ENCODE data around the gene NT5C.

Gene NT5C

GRCh38 chr17:75131278-75132017 lies at the start of gene NT5C:
Gene NT5C, minus strand, starts transcription at chr17:75131742. Its CDS starts 35 bp downstream, at chr17:75131707.
- peak within 1 kb of the TSS; percentile 96 to 97 (median 96) for H3K4me3 Mint-ChIP-seq
- peak; percentile 60 to 74 (median 64) for TF ChIP-seq CTCF (IDR thresholded peaks at IDR 0.05; ENCODE audit: unreplicated experiment in 3 of 3)

GRCh38 chr17:75181110-75181509 lies 49.6 kb upstream of the NT5C start:
- H3K27ac Mint-ChIP-seq, result peak overlapping the region; percentile 41 to 96 (median 73)
- peaks cover 28% of the 10 kb centered on the region for H3K4me1 Mint-ChIP-seq
- H3K36me3 Mint-ChIP-seq (ENCODE audit: low read depth), result peaks cover 22% of the 10 kb centered on the region
- no peaks in the 10 kb centered on the region for H3K27me3 Mint-ChIP-seq (ENCODE audit: low read depth)
- no peaks in the 10 kb centered on the region for H3K9me3 Mint-ChIP-seq
- TF ChIP-seq CTCF (IDR thresholded peaks at IDR 0.05; ENCODE audit: unreplicated experiment in 3 of 3), result no peak
- H3K4me3 Mint-ChIP-seq, result peak overlapping the region; percentile 86 to 89 (median 87)

More at GRCh38 chr17:75131278-75132017, at the start of gene NT5C:
- Mint-ChIP-seq H3K27me3 (ENCODE audit: low read depth) (no peaks in the 10 kb centered on the region), H3K4me1 (peaks cover 7% of the 10 kb centered on the region), H3K27ac (peak within 1 kb of the TSS; percentile 96 to 99 (median 98)), H3K36me3 (ENCODE audit: low read depth) (peaks cover 30% of the 10 kb centered on the region), H3K9me3 (no peaks in the 10 kb centered on the region)

GRCh38 chr17:75178453-75178852 lies 46.9 kb upstream of the NT5C start:
- peaks cover 43% of the 10 kb centered on the region for H3K36me3 Mint-ChIP-seq (ENCODE audit: low read depth)
- no peak for TF ChIP-seq CTCF (IDR thresholded peaks at IDR 0.05; ENCODE audit: unreplicated experiment in 3 of 3)
- no peak overlapping the region for H3K27ac Mint-ChIP-seq
- H3K9me3 Mint-ChIP-seq, result no peaks in the 10 kb centered on the region
- H3K4me3 Mint-ChIP-seq, result no peak overlapping the region
- H3K27me3 Mint-ChIP-seq (ENCODE audit: low read depth), result no peaks in the 10 kb centered on the region
- peaks cover 16% of the 10 kb centered on the region for H3K4me1 Mint-ChIP-seq

GRCh38 chr17:75176625-75177024 lies 45.1 kb upstream of the NT5C start:
- no peaks in the 10 kb centered on the region for H3K9me3 Mint-ChIP-seq

GRCh38 chr17:75174996-75175395 lies 43.5 kb upstream of the NT5C start:
- Mint-ChIP-seq H3K4me3 (no peak overlapping the region), H3K27me3 (ENCODE audit: low read depth) (no peaks in the 10 kb centered on the region), H3K9me3 (no peaks in the 10 kb centered on the region), H3K27ac (no peak overlapping the region), H3K36me3 (ENCODE audit: low read depth) (peaks cover 53% of the 10 kb centered on the region), H3K4me1 (no peaks in the 10 kb centered on the region)
- no peak for TF ChIP-seq CTCF (IDR thresholded peaks at IDR 0.05; ENCODE audit: unreplicated experiment in 3 of 3)

More at GRCh38 chr17:75176625-75177024, 45.1 kb upstream of the NT5C start:
- Mint-ChIP-seq H3K4me1 (peaks cover 9% of the 10 kb centered on the region), H3K36me3 (ENCODE audit: low read depth) (peaks cover 57% of the 10 kb centered on the region), H3K4me3 (no peak overlapping the region), H3K27me3 (ENCODE audit: low read depth) (no peaks in the 10 kb centered on the region), H3K27ac (no peak overlapping the region)
- no peak for TF ChIP-seq CTCF (IDR thresholded peaks at IDR 0.05; ENCODE audit: unreplicated experiment in 3 of 3)

GRCh38 chr17:75173526-75173925 lies 42.0 kb upstream of the NT5C start:
- Mint-ChIP-seq H3K4me1 (no peaks in the 10 kb centered on the region), H3K4me3 (no peak overlapping the region), H3K36me3 (ENCODE audit: low read depth) (peaks cover 46% of the 10 kb centered on the region), H3K27me3 (ENCODE audit: low read depth) (no peaks in the 10 kb centered on the region), H3K9me3 (no peaks in the 10 kb centered on the region), H3K27ac (no peak overlapping the region)
- TF ChIP-seq CTCF (IDR thresholded peaks at IDR 0.05; ENCODE audit: unreplicated experiment in 3 of 3), result no peak

Measured in nephron (organoid).